NT2/D1 (cell line): Measurements from ENCODE around the gene CRAMP1.

Experiments
- DNase-seq: peaks from one replicate; pipeline ENCODE4 v3.0.0-alpha.2; 2011; ENCODE audit warnings: low read depth, low spot score
- H3K27me3 ChIP-seq: 2 replicates; pipeline ENCODE4 v1.6.0; 2011; ENCODE audit warnings: mild to moderate bottlenecking; ENCODE audit not compliant: insufficient read length, insufficient read depth
- H3K36me3 ChIP-seq: 2 replicates; pipeline ENCODE4 v1.6.1; 2011; ENCODE audit warnings: mild to moderate bottlenecking, low read length, mixed read lengths; ENCODE audit not compliant: insufficient read depth, insufficient read length
- H3K4me1 ChIP-seq: 2 replicates; pipeline ENCODE4 v1.5.1; 2011; ENCODE audit not compliant: insufficient read depth, insufficient read length
- H3K4me3 ChIP-seq: 2 replicates; pipeline ENCODE4 v1.5.1; 2011; ENCODE audit warnings: low read depth; ENCODE audit not compliant: insufficient read length
- H3K9ac ChIP-seq: 2 replicates; pipeline ENCODE4 v1.6.0; 2011; ENCODE audit warnings: low read depth; ENCODE audit not compliant: insufficient read length
- H3K9me3 ChIP-seq: 2 replicates; pipeline ENCODE4 v1.5.1; 2011; ENCODE audit warnings: mild to moderate bottlenecking, low read length; ENCODE audit not compliant: insufficient read depth
- SUZ12 ChIP-seq: IDR thresholded peaks from 2 replicates; pipeline ENCODE4 v1.6.1; 2011; ENCODE audit not compliant: insufficient read length, insufficient read depth; ENCODE audit errors: extremely low read depth
- YY1 ChIP-seq: IDR thresholded peaks from 2 replicates; pipeline ENCODE4 v1.6.1; 2011; ENCODE audit not compliant: insufficient read length, insufficient read depth
- ZNF274 ChIP-seq: IDR thresholded peaks from 2 replicates; pipeline ENCODE4 v1.6.1; 2011; ENCODE audit warnings: mild to moderate bottlenecking, low read depth, low read length

Gene CRAMP1

GRCh38 chr16:1689853-1690252, 77.7 kb downstream of the CRAMP1 start:
- Histone ChIP-seq H3K27me3 (no peaks in the 10 kb centered on the region), H3K9me3 (no peaks in the 10 kb centered on the region; the same call in 1 of the 2 replicates), H3K9ac (no peak overlapping the region), H3K36me3 (peaks cover 95% of the 10 kb centered on the region), H3K4me1 (peaks cover 2% of the 10 kb centered on the region), H3K4me3 (no peak overlapping the region)
- TF ChIP-seq SUZ12, result no peak
- TF ChIP-seq YY1, result no peak
- TF ChIP-seq ZNF274, result no peak
- DNase-seq, result no peak

DNA sequence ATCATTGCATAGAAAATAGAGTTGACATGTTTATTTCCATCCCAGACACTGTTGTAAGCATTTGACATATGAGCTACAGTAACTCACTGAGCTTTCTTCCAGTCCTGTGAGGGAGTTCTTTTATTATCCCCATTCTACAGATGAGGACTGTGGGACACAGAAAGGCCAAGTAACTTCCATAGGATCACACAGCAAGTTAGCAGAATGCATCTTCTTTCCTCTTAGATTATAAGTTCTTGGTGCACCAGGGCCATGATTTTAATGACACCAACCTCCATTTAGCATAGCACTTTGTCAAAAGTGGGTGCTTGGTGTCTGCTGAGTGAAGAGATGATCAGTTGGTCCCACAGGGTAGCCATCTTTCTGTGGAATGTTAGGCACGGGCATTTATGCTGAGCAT, 78.7 kb downstream of the CRAMP1 start:
- Histone ChIP-seq H3K9me3 (no peaks in the 10 kb centered on the region; the same call in 1 of the 2 replicates), H3K4me1 (peaks cover 2% of the 10 kb centered on the region), H3K9ac (no peak overlapping the region), H3K4me3 (no peak overlapping the region), H3K36me3 (peaks cover 95% of the 10 kb centered on the region), H3K27me3 (no peaks in the 10 kb centered on the region)
- no peak for TF ChIP-seq YY1
- TF ChIP-seq ZNF274, result no peak
- TF ChIP-seq SUZ12, result no peak
- DNase-seq, result no peak

DNA sequence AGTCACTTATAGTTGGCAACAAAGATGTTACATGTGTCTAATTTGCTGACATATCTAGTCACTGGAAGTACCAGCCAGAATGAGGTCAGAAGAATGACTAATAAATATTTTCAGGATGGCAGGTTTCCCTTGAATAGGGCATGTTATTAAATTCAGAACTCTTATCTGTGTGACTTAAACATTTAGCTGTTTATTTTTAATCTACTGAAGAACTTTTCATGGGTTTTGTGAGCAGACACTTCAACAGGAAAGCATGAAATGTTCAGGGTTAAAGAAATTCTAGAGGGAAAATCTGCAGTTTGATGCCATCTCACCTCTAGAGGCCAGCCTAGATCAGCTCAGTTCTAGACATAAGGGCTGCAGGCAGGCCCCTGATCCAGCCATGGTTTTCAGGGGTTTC, 79.1 kb downstream of the CRAMP1 start:
- TF ChIP-seq ZNF274 (no peak), SUZ12 (no peak), YY1 (no peak)
- Histone ChIP-seq H3K9me3 (no peaks in the 10 kb centered on the region; the same call in 1 of the 2 replicates), H3K36me3 (peaks cover 98% of the 10 kb centered on the region), H3K9ac (no peak overlapping the region), H3K27me3 (no peaks in the 10 kb centered on the region), H3K4me3 (no peak overlapping the region), H3K4me1 (peaks cover 2% of the 10 kb centered on the region)
- DNase-seq, result no peak

DNA sequence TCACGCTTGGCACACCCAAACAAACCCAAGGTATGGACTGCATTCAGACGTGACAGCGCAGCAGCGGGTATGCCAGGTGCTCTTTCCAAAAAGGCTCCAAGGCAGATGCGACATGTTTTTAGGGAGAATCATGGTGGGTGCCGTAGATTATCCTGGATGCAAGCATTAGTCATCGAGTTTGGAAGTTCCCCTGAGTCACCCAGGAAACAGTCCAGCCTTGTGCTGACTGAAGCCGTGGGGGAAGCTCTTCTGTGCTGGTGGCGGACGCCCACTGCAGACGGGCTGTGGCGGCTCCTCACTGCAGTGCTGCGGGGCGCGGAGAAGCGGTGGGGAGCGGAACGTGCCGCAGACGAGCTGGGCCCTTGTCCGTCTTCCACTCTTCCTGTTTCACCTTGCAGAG, 79.8 kb downstream of the CRAMP1 start:
- no peak overlapping the region for H3K4me3 ChIP-seq
- no peak overlapping the region for H3K9ac ChIP-seq
- H3K27me3 ChIP-seq, result no peaks in the 10 kb centered on the region
- peaks cover 98% of the 10 kb centered on the region for H3K36me3 ChIP-seq
- no peaks in the 10 kb centered on the region; the same call in 1 of the 2 replicates for H3K9me3 ChIP-seq
- H3K4me1 ChIP-seq, result peaks cover 2% of the 10 kb centered on the region
- DNase-seq, result no peak
- TF ChIP-seq ZNF274 (no peak), YY1 (no peak), SUZ12 (no peak)

GRCh38 chr16:1696863-1697262, 84.7 kb downstream of the CRAMP1 start:
- Histone ChIP-seq H3K36me3 (peaks cover 100% of the 10 kb centered on the region), H3K27me3 (no peaks in the 10 kb centered on the region), H3K9ac (no peak overlapping the region), H3K9me3 (no peaks in the 10 kb centered on the region), H3K4me1 (no peaks in the 10 kb centered on the region), H3K4me3 (no peak overlapping the region)
- TF ChIP-seq SUZ12, result no peak
- TF ChIP-seq YY1, result no peak
- TF ChIP-seq ZNF274, result no peak
- DNase-seq, result no peak

- peaks cover 93% of the 10 kb centered on the region for H3K36me3 ChIP-seq
- H3K4me3 ChIP-seq, result no peak overlapping the region
- no peaks in the 10 kb centered on the region for H3K9me3 ChIP-seq
- H3K4me1 ChIP-seq, result no peaks in the 10 kb centered on the region
- H3K9ac ChIP-seq, result no peak overlapping the region
- TF ChIP-seq YY1, result no peak
- no peak for TF ChIP-seq ZNF274
- no peak for TF ChIP-seq SUZ12
- DNase-seq, result no peak
- no peaks in the 10 kb centered on the region for H3K27me3 ChIP-seq
These were observed 86.5 kb downstream of the CRAMP1 start for GRCh38 chr16:1698680-1699079.

DNA sequence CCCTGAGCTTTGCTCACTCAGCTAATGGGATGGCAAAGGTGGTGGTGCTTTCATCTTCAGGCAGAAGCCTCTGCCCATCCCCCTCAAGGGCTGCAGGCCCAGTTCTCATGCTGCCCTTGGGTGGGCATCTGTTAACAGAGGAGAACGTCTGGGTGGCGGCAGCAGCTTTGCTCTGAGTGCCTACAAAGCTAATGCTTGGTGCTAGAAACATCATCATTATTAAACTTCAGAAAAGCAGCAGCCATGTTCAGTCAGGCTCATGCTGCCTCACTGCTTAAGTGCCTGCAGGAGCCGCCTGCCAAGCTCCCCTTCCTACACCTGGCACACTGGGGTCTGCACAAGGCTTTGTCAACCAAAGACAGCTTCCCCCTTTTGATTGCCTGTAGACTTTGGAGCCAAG, 88.1 kb downstream of the CRAMP1 start:
- no peaks in the 10 kb centered on the region for H3K9me3 ChIP-seq
- TF ChIP-seq ZNF274, result no peak
- no peak for TF ChIP-seq SUZ12
- no peak for TF ChIP-seq YY1
- no peaks in the 10 kb centered on the region for H3K27me3 ChIP-seq
- no peak overlapping the region for H3K4me3 ChIP-seq
- no peak for DNase-seq
- no peak overlapping the region for H3K9ac ChIP-seq
- H3K4me1 ChIP-seq, result no peaks in the 10 kb centered on the region
- peaks cover 77% of the 10 kb centered on the region for H3K36me3 ChIP-seq
